PC-9 (cell line): ENCODE measurements around the gene MRPL3.

Source experiments
- EZH2 ChIP-seq: fragments of 200-600 bp; sonication (generic); IDR thresholded peaks from 2 replicates; pipeline ENCODE4 v1.8.0; 2017; ENCODE audit warnings: antibody characterized with exemption, low read depth
- TF ChIP-seq, protein P1 (sequence below): fragments of 200-600 bp; sonication (generic); conservative IDR thresholded peaks from 2 replicates; pipeline ENCODE4 v1.6.1; 2017; ENCODE audit warnings: mixed run types, antibody characterized with exemption, mild to moderate bottlenecking, moderate library complexity

DNA sequence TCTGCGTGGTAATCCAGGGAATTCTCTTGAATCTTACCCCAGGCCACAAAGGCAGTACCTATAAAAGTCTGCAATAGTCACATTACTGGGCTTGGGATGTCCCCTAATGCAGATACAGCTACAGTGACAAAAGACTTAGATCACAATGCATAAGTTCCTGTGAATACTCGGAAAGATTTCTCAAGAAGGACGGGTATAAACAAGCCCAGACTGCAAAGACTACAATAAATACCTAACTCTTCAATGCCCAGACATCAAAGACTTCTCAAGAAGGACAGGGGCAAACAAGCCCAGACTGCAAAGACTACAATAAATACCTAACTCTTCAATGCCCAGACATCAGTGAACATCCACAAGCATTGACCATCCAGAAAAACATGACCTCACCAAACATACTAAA is 70.3 kb downstream of the MRPL3 start:
- TF ChIP-seq, protein P1, sequence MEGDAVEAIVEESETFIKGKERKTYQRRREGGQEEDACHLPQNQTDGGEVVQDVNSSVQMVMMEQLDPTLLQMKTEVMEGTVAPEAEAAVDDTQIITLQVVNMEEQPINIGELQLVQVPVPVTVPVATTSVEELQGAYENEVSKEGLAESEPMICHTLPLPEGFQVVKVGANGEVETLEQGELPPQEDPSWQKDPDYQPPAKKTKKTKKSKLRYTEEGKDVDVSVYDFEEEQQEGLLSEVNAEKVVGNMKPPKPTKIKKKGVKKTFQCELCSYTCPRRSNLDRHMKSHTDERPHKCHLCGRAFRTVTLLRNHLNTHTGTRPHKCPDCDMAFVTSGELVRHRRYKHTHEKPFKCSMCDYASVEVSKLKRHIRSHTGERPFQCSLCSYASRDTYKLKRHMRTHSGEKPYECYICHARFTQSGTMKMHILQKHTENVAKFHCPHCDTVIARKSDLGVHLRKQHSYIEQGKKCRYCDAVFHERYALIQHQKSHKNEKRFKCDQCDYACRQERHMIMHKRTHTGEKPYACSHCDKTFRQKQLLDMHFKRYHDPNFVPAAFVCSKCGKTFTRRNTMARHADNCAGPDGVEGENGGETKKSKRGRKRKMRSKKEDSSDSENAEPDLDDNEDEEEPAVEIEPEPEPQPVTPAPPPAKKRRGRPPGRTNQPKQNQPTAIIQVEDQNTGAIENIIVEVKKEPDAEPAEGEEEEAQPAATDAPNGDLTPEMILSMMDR, result no peak
- no peak for TF ChIP-seq EZH2
